Stimulated activated CD8-positive, alpha-beta memory T cell treated with anti-CD3 and anti-CD28 coated beads, Interleukin-15, amount 100 ng/mL, for 4 hours (primary cell): Measurements from ENCODE around the gene SIPA1.
"Not testable (repeated sequence)": the region's sequence is repeated elsewhere in the genome, so short reads cannot be mapped to it uniquely, and the experiment has no call there.

Experiments
- DNase-seq, 2 donors: peaks; one replicate each; pipeline ENCODE4 v3.0.0-alpha.2; 2020; ENCODE audit warnings: low read depth in 2 of 2

SIPA1 gene

DNA sequence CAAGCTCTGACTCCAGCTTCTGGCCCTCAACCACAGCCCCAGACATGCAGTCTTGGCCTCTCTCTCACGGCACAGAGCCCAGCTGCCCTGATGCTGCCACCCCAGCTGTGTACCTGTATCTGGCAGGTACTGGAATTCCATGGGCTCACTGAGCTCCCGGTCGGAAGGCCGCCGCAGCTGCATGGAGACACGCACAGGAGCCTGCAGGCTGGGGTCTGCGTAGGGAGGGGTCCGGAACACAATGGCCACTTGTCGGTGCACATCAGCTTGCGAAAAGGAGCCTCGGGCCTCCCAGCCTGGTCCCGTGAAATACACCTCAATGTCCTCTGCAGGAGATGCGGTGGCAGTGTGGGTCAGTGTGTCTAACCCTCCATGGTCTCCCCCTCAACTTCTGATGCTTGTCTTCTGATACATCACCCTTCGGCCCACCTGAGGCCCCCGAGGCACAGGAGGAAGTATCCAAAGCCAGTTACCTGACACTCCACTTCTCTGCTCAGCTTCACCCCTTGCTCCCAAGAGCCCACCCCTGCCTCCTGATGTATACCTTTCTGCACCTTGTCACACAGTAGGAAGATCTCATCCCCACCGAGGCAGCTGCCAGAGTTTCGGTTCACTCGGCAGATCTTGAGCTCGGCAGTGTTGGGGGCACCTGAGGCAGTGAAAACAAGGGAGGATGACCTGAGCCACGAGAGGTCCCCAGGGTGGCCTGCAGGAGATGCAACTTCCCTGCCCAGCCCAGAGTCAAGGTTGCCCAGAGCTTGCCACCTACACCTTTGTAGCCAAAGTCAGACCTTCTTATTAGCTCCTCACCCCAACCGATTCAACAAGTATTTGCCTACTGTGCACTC, 20.5 kb downstream of the SIPA1 start:
- DNase-seq, result no peak

DNA sequence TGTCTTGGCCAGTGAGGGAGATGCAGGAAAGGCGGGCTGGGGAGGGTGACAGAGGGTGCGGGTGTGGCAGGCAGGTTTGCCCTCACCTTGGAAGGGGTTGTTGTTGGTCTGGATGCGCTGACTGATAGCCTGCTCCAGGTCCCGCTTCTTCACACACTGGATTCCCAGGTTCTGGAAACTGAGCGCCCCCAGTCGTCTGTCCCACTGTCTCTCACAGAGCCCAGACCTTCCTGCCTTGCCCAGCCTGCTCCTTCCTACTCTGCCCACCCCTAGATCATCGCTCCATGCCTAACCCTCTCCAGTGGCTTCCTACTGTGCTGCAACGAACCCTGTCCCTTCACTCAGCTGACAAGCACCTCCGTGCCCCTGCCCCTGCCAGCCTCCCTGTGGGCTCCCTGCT, 22.1 kb downstream of the SIPA1 start:
- DNase-seq, result no peak

DNA sequence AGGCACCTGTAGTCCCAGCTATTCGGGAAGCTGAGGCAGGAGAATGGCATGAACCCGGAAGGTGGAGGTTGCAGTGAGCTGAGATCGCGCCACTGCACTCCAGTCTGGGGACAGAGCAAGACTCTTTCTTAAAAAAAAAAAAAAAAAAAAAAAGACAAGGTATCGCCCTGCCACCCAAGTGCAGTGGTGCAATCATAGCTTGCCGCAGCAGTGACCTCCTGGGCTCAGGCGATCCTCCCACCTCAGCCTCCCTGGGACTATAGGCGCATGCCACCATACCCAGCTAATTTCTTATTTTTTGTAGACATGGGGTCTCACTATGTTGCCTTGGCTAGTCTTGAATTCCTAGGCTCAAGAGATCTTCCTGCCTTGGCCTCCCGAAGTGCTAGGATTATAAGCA, 23.0 kb downstream of the SIPA1 start:
- not testable (repeated sequence) for DNase-seq

DNA sequence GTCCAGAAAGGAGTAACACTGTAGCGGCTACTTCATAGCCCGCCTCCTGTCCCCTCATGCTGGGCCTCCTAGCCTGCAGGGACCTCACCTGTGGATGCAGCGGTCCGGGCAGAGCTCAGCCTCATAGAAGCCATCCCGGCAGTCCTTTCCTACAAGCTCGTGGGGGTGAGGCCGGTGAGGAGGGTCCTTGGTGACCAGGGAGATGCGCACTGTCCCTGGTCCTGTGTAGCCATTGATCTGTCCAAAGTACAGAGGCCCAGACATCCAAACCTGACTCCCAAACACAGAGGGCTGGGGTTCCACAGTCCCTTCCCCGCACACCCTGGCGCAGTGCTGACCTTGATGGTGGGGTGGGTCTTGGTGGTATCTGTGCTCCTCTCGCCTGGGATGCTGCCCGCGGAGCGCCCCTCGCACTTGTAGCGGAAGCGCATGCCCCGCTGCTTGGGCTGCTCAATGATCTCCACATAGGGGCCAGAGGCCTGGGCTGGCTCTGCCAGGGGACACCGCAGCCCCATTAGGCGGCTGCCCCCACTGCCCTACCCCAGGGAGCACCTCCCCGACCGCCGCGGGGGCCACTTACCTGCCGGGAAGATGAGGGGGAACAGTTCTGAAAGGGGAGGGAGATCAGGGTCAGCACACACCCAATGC, 23.8 kb downstream of the SIPA1 start:
- DNase-seq, result no peak

DNA sequence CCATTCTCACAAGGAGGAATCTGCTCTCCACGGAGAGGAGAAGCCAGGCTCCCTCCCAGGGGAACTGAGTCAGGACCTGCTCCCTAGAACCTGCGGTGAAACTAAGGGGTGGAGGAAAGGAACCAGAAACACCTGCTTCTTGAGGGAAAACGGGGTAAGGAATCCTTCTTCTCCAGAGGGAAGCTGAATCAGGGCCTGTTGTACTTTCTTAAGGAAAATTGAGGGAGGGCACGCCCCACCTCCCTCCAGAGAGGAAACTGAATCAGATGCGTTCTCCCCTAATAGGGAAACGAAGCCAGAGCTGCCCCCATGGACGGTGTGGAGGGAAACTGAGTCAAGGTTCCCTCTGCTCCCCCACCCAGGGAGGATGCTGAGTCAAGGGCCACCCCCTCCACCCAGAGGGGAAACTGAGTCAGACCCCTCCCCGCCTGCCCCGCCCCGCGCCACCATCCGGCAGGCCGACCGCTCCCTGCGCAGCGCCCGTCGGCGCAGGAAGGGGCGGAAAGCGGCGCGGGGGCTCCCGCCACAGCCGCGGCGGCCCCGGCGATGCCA, 24.4 kb downstream of the SIPA1 start:
- no peak for DNase-seq

DNA sequence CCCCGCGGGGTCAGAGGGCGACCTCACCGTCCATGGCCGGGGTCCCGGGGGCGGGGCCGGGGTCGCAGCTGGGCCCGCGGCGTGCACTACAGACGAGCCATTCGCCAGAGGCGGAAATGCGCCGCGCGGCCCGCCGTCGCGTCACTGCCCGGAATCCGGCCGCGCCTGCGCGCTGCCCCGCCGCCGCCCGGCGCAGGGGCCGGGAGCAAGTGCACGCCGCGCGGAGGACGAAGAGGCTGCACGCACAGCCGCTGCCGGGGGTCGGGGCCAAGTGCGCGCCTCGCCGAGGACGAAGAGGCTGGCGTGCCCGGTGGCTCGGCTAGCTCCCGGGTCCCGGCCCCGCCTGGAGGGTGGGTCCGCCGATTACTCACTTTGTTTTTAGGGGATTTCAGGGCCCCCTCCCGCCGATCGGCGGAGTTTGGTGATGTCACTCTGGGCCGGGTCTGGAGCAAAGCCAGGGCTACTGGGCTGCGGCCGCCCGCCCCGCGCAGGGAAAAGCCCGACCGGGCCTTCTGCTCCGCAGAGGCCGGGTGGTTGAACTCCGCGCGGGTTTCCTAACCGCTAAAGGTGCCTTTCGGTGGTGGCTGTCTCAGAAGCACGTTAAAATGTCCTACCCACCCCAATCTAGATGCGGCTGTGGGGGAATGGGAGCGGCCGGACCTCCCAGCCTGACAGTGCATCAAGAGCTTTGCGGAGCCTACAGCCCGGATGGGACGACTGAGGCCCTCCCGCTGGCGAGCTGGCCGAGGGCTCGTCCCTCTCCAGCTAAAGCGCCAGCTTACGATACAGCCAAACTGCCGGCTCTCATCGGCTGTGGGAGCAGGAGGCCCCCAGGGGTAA, 25.1 kb downstream of the SIPA1 start, which contains the start of gene RELA:
TSS of gene RELA (minus strand) at position 118 of the 840 bp plus-strand sequence. CDS start at position 34, 84 bp downstream.
- DNase-seq, result peak; percentile 74 to 85

DNA sequence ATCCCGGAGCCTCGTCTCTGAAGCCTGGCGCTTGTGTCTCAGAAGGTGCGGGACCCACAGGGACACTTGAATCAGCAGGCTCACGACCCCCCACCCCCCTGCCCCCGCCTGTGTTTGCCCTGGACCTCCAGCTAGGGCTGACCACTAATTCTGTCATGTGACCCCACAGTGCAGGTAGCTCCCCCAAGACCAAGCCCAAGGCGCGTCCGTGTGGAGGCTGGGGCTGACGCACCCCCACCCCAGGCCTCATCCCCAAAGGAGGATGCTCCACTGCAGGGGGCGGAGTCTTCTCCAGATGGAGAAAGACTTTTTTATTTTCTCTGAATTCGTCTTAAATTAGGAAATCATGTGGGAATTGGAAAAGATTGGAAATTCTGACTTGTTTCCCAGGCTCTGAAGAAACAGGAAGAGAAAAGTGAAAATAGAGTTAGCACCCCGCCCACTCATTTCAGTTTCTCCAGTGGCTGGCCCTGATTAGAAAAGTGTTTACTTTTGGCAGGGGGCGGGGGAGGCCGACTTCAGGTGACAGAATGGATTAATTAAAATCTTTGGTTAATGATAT, 25.8 kb downstream of the SIPA1 start:
- DNase-seq, result peak in 1 of 2 donors; percentile 37

DNA sequence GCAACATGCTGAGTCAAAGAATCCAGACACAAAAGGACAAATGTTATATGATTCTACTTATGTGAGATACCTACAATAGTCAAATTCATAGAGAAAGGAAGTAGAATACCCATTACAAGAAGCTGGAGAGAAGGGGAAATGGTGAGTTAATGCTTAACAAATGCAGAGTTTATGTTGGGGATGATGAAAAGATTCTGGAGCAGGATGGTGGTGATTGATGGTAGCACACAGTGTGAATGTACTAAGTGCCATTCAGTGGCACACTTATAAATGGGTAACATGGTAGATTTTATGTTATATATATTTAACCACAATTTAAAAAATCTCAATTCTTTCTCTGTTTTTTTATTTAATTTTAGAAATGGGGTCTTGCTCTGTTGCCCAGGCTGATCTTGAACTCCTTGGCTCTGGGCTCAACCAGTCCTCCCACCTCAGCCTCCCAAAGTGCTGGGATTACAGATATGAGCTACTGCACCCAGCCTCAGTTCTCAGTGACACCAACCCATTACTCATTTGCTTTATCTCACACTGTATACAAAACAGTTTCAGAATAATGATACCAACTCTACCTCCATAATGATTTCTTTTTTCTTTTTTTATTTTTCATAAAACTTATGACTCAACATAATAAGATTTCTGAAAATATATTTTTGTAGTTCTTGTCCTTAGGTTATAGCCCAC, 34.4 kb downstream of the SIPA1 start:
- no peak for DNase-seq

DNA sequence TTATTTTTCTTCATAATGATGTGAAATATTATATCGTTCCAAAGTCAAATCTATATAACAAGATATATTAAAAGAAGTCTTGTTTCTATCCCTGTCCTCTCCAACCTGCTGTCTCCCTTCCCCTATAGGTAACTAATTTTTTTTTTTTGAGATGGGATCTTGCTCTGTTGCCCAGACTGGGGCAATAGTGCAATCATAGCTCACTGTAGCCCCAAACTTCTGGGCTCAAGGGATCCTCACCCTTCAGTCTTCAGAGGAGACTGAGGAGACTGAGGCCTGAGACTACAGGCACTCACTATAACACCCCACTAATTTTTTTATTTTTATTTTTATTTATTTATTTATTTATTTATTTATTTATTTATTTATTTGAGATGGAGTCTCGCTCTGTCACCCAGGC, 35.1 kb downstream of the SIPA1 start:
- no peak for DNase-seq

DNA sequence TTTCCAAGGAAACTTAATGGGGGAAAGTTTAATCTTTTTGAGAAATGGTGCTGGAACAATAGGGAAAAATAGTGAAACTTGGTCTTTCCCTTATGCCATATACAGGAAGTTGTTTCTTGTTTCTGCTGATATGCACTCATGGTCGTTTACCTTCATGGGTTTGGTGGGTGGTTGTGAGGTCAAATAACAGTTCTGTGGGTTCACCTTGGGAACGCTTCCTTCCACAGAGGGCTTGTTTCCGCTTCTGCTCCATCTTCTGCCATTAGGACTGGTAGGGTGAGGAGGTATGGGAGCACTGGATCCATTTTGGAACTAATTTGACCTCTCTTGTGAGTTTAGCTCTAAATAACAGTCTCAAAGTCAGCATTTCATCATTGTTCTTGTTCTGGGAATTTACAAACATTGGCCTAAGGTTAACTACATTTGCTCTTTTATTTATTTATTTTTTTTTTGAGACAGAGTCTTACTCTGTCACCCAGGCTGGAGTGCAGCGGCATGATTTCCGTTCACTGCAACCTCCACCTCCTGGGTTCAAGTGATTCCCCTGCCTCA, 42.4 kb downstream of the SIPA1 start:
- no peak for DNase-seq

DNA sequence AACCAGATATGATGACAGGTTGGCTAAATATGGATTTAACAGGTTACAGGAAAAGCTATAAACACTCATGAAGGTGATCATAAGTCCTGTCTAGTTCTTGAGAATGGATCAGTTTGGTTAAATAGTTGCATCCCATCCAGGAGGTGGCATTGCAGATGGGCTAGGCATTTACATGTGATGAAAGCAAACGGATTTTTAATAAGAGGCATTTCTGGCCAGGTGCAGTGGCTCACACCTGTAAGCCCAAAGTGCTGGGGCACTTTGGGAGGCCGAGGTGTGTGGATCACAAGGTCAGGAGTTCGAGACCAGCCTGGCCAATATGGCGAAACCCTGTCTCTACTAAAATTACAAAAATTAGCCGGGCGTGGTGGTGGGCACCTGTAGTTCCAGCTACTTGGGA, 45.6 kb downstream of the SIPA1 start:
- not testable (repeated sequence) for DNase-seq

DNA sequence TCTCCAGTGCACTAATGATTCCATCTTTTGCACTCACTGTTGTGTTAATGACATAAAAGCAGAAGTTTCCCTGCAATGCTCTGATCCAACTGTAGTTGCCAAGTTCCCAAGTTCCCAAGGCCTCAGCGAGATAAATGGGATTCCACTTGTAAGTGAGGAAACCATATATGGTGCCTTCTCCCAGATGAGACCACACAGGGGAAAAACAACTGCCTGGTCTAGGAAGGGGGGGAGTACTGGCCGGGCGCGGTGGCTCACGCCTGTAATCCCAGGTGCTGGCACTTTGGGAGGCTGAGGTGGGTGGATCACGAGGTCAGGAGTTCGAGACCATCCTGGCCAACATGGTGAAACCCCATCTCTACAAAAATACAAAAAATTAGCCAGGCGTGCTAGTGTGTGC, 48.1 kb downstream of the SIPA1 start:
- DNase-seq, result no peak

DNA sequence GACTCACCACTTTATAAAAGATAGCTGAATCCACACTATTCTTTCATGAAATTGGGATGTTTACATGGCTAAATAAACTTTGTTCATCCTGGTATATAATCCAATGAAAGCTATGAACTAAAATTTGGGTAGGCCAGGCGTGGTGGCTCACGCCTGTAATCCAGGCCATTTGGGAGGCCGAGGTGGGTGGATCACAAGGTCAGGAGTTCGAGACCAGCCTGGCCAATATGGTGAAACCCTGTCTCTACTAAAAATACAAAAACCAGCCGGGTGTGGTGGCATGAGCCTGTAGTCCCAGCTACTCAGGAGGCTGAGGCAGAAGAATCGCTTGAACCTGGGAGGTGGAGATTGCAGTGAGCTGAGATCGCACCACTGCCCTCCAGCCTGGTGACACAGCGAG, 53.9 kb downstream of the SIPA1 start:
- DNase-seq, result not testable (repeated sequence)

DNA sequence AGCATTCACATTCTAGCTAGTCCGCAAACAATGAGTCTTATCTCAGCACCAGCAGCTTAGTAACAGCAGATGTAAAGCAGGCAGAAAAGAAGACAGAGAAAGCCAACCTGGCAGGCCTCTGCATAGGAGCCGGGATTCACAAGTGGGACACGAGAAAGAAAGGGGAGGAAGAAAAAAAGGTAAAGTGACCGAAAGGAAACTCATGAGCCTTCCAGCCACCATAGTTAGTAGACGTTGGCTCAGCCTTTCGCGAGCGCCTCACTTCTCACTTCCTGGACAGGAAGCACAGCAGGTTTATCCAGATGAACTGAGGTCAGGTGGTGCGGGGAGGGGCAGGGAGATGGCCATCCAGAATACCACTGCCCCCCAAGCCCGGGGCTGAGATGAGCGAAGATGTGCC, 54.5 kb downstream of the SIPA1 start:
- DNase-seq, result no peak

DNA sequence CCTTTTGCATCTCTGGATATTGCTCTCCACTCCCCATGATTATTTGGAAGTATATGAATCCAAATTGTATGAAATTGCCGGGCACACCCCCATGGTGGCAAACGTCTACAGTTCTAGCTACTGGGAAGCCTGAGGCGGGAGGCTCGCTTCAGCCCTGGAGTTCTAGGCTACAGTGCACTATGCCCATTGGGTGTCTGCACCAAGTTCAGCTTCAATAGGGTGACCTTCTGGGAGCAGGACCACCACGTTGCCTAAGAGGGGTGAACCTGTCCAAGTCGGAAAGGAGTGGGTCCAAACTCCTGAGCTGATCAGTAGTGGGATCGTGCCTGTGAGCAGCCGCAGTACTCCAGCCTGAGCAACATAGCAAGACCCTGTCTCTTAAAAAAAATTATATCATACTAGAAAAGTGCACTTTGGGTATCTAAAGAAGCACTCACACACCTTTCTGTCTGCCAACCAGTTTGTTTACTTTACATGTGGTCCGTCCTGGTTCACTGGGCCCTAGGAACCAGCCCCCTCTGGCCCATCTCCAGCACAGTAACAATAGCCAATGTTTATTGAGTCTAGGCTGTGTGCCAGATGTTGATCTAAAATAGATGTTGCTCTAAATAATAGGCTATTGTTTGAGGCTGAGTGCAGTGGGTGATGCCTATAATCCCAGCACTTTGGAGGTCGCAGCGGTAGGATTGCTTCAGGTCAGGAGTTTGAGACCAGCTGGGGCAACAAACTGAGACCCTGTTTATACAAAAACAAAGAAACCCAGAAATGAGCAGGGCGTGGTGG, 57.7 kb downstream of the SIPA1 start:
- no peak for DNase-seq

DNA sequence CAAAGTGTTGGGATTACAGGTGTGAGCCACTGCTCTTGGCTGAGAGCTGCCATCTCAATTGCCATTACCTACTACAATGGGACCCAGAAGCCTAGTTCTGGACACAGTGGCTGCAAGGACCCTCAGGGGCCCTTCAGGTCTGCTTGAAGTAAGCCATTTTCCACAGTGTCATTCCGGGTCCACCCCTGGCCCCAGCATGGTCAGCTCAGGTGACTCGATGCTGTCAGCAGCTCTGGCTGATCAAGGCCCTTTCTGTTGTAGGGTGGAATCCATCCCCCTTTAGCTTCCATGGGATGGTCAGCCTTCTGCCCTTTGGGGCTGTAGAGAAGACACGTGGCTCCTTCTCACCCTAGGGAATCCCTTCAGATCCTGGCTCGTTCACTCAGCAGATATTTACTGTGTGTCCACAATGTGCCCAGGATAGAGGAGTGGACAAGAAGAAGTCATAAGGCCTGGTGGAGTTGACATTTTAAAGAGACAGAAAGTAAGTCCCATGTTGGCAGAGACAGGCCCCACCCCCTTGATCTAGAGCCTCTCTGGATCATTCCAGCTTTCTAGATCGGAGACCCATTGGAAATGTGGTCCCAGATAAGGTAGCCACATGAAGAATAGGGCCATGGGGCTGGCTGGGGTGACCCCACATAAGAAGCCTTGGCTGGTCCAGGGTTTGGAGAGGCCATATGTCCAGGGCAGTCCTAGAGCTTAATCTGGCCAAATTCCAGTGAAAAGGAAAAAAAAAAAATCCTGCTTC, 59.1 kb downstream of the SIPA1 start:
- DNase-seq, result no peak

DNA sequence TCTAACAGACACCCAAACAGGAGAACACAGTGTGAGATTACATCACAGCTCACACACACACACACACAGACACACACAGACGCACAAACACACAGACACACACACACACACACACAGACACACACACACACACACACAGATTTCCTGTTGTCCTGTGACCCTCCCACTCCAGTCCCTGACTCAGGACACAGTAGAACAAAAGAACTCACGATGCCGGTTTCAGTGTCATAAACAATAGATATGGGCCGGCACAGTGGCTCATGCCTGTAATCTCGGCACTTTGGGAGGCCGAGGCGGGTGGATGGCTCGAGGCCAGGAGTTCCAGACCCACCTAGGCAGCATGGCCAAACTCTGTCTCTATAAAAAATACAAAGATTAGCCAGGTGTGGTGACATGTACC, 60.3 kb downstream of the SIPA1 start:
- no peak for DNase-seq

DNA sequence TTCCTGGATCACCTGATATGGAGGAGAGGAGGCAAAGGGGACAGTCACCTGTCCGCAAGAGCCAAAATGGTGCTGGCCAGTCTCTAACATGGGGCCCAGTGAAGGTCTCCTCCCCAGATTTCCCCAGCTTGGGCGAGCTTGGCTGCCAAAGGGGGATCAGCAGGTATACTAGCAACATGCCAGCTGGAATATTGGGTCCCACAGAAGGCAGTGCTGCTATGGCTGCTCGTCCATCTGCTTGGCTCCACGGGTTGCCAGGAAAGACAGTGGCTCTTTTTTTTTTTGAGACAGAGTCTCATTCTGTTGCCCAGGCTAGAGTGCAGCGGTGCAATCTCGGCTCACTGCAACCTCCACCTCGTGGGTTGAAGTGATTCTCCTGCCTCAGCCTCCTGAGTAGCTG, 61.4 kb downstream of the SIPA1 start:
- no peak for DNase-seq

DNA sequence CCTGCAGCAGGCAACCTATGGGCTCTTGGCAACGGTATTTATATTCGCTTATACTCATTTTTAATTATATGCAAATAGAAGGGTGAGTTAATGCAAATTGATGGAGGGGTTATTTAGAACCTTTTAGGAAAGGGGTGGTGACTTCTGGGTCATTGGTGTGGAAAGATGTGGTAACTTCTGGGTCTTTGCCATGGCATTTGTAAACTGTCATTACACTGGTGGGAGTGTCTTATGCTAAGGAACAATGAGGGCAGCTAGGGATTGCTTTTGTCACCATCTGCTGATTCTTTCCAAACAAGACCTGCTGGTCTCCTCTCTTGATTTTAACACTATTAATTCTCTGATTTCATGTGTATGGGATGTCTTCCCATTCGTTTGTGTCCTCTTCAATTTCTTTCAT, 62.5 kb downstream of the SIPA1 start:
- DNase-seq, result no peak
